LNCaP clone FGC (cell line): ENCODE measurements around the gene NPW.

Experiments used
- DNase-seq: peaks from one replicate; pipeline ENCODE4 v3.0.0-alpha.2; 2011; ENCODE audit warnings: low read depth
- H3K4me3 ChIP-seq: 2 replicates; pipeline ENCODE4 v1.5.1; 2011; ENCODE audit warnings: mild to moderate bottlenecking, low read depth, low read length, control low read depth
- CTCF ChIP-seq: IDR thresholded peaks from 2 replicates; pipeline ENCODE4 v1.5.1; 2012; ENCODE audit warnings: mild to moderate bottlenecking; ENCODE audit not compliant: control insufficient read depth, insufficient read depth; ENCODE audit errors: extremely low read depth

NPW gene

GRCh38 chr16:2042986-2043666 is 23.5 kb downstream of the NPW start:
- no peak for DNase-seq
- no peak overlapping the region for H3K4me3 ChIP-seq
- TF ChIP-seq CTCF = no peak

- no peak for DNase-seq
- no peak for TF ChIP-seq CTCF
- H3K4me3 ChIP-seq = no peak overlapping the region
These were observed 24.3 kb downstream of the NPW start for GRCh38 chr16:2043667-2044451.

- no peak overlapping the region for H3K4me3 ChIP-seq
- DNase-seq = no peak
- no peak for TF ChIP-seq CTCF
These were observed 25.0 kb downstream of the NPW start for GRCh38 chr16:2044541-2044940.

DNA sequence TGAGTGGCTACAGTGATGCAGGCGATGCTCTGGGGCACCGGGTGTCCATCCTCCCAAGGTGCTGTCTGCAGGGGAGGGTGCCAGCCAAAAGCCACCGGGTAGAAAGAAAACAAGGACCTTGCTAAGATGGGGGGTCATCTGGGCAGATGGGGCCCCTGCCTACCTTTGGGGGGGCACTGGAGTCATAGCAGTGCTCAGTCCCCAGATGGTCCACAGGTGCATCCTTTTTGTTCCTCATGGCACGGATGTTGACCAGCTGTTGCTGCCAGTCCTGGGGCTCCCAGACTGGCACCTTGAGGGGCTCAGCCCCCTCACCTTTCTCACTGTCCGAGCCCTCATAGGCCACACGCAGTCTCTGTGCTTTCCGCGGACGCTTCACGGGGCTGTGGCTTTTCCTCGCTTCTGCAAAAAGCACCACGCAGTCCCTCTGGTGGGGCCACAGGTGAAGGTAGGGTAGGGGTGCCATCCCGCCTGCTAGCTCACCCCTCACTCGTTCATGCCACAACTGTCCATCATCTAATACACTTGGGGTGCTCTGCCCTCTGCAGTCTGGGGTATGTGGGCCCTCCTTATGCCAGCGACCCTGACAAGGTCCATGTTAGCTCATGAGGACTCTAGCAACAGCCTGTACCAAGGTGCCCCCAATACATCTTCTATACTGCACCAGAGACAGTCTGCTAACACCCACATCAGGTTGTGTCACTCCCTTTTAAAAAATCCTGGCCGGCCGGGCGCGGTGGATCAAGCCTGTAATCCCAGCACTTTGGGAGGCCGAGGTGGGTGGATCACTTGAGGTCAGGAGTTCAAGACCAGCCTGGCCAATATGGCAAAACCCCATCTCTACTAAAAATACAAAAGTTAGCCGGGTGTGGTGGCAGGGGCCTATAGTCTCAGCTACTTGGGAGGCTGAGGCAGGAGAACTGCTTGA is 26.6 kb downstream of the NPW start:
- TF ChIP-seq CTCF = no peak
- DNase-seq = no peak
- peak overlapping the region; percentile 93 for H3K4me3 ChIP-seq

DNA sequence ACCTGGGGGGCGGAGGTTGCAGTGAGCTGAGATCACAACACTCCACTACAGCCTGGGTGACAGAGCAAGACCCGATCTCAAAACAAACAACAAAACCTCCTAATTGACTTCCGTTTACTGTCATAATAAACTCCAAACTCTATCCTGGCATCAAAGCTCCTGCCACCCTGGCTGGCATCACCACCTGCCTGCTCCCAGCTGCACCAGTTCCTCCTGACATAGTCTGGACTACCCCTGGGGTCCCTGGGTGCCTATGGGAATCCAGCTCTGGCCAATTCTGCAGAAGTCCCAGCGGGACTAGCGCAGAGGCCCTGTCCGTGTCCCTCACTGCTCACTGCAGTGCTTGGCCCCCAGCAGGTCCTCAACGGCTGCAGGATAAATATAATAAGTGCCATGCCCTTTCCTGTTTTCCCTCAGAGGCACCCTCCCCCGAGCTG is 27.3 kb downstream of the NPW start:
- H3K4me3 ChIP-seq = peak overlapping the region; percentile 93
- DNase-seq = no peak
- no peak for TF ChIP-seq CTCF

DNA sequence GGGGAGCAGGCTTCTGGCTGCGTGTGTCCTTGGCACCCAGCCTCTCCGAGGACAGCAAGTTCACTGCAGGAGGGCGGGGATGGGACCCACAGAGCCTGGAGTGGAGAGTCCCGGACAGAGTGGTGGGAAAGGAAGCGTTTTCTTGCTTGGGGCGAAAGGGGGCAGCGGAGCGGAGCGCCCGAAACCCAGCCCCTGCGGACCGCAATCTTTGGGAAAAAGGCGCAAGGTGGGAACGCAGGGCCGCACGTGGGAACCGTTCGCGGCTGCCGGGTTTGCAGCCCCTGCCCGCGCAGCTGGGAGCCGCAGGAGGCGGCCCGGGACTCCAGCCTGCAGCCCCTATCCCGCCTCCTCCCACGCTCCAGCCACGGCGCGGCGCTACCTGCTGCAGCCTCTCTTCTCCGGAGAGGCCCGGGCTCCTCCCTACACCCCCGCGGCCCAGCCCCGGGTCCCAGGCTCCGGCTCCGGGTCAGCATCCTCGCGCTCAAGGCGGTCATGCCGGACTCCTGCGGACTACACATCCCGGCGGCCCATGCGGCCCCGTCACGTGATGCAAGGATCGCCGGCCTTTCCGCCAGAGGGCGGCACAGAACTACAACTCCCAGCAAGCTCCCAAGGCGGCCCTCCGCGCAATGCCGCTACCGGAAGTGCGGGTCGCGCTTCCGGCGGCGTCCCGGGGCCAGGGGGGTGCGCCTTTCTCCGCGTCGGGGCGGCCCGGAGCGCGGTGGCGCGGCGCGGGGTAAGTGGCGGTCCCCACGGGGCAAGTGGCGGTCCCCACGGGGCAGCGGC is 27.9 kb downstream of the NPW start, which contains the start of the genes NTHL1 and TSC2:
Gene NTHL1 (minus strand): TSS at position 505 of the 786 bp plus-strand sequence. CDS start 11 bp downstream, at position 494.
Gene TSC2 (plus strand): TSS at position 656 of the 786 bp plus-strand sequence. CDS start 631 bp downstream, outside the sequence.
- peak; percentile 84 for DNase-seq
- TF ChIP-seq CTCF = no peak

More for the DNA sequence above, 27.9 kb downstream of the NPW start, which contains the start of the genes NTHL1 and TSC2:
- H3K4me3 ChIP-seq = peak within 1 kb of the TSS; percentile 93
